Endothelial cell of umbilical vein (primary cell): ENCODE measurements around the gene MYH9. TPM values are rescaled to one million over a fixed set of nuclear protein-coding genes. Genes with fewer than 3 reads are reported as not detected.
A peak's percentile ranks its signal among the peaks of the same experiment; 100 is the strongest.

ENCODE experiments used
- BruUV-seq: library from RNA; stranded (reverse); fragments of 400-500 nt; replicated peaks from 2 replicates; lab custom pipeline; 2021; lab: Mats Ljungman, UMichigan
- CTCF ChIA-PET: fragments of 300-600, 350-600 bp; sonication (Branson Sonifier 250); formaldehyde crosslinking; loops from one replicate; lab custom pipeline; 2021; ENCODE audit warnings: antibody characterized with exemption, inconsistent platforms; lab: Charles Lee
- POLR2A ChIA-PET: fragments of 300-600, 350-600 bp; sonication (Branson Sonifier 250); formaldehyde crosslinking; loops from one replicate; lab custom pipeline; 2021; ENCODE audit warnings: antibody characterized with exemption, inconsistent platforms; lab: Charles Lee
- DNase-seq: peaks from one replicate; pipeline ENCODE4 v3.0.0-alpha.2; 2011; ENCODE audit warnings: low read depth, low spot score
- FAIRE-seq: peaks from 2 replicates; lab custom pipeline; 2011; peaks lifted over from hg19 to GRCh38; lab: Jason Lieb, UNC
- H2AFZ ChIP-seq: 2 replicates; pipeline ENCODE4 v1.6.0; 2012; ENCODE audit warnings: low read depth, low read length, control low read depth, inconsistent platforms
- H3K27ac ChIP-seq: 2 replicates; pipeline ENCODE4 v1.5.1; 2011; ENCODE audit warnings: low read depth, mild to moderate bottlenecking, control low read depth, low read length, moderate library complexity; ENCODE audit not compliant: insufficient read depth
- H3K27me3 ChIP-seq, 2 experiments: 2 replicates each; pipeline versions ENCODE4 v1.6.0 to v1.6.1; 2011; ENCODE audit warnings: low read length in 2 of 2, mixed read lengths in 1 of 2; ENCODE audit not compliant: control insufficient read depth in 2 of 2, insufficient read depth in 2 of 2
- H3K36me3 ChIP-seq, 2 experiments: 2 replicates in 1 of 2; 3 replicates in 1 of 2; pipeline ENCODE4 v1.5.1; 2011; ENCODE audit warnings: low read length in 2 of 2, mild to moderate bottlenecking in 1 of 2, moderate library complexity in 1 of 2; ENCODE audit not compliant: control insufficient read depth in 2 of 2, insufficient read depth in 2 of 2; ENCODE audit errors: extremely low read depth in 1 of 2
- H3K4me1 ChIP-seq: 3 replicates; pipeline ENCODE4 v1.5.1; 2011; ENCODE audit warnings: mild to moderate bottlenecking, low read length; ENCODE audit not compliant: control insufficient read depth, insufficient read depth; ENCODE audit errors: extremely low read depth
- H3K4me2 ChIP-seq: 2 replicates; pipeline ENCODE4 v1.6.1; 2011; ENCODE audit warnings: low read length, control low read depth, mixed read lengths; ENCODE audit not compliant: insufficient read depth
- H3K4me3 ChIP-seq, 3 experiments: fragments of 200-600 bp in 1 of 3; sonication (generic), shearing (Covaris generic) in 1 of 3; replicated peaks in 1 of 3; 2 replicates each; pipeline ENCODE4 v1.5.1; 2011 to 2016; ENCODE audit warnings: control low read depth in 3 of 3, low read length in 3 of 3, mild to moderate bottlenecking in 2 of 3, inconsistent platforms in 1 of 3, low read depth in 1 of 3, moderate library complexity in 1 of 3; ENCODE audit not compliant: insufficient read depth in 1 of 3
- H3K79me2 ChIP-seq: 2 replicates; pipeline ENCODE4 v1.6.0; 2012; ENCODE audit warnings: low read length, inconsistent platforms; ENCODE audit not compliant: control insufficient read depth, insufficient read depth
- H3K9ac ChIP-seq: replicated peaks from 2 replicates; pipeline ENCODE3; 2011; ENCODE audit warnings: low read length, control low read depth; ENCODE audit not compliant: insufficient read depth; ENCODE audit errors: extremely low read depth
- H3K9me1 ChIP-seq: replicated peaks from 3 replicates; pipeline ENCODE4 v1.6.0; 2011; ENCODE audit warnings: mild to moderate bottlenecking, low read length; ENCODE audit not compliant: control insufficient read depth, insufficient read depth; ENCODE audit errors: extremely low read depth
- H3K9me3 ChIP-seq: replicated peaks from 2 replicates; pipeline ENCODE4 v1.5.1; 2012; ENCODE audit warnings: low read length, inconsistent platforms; ENCODE audit not compliant: control insufficient read depth, insufficient read depth
- H4K20me1 ChIP-seq: replicated peaks from 2 replicates; pipeline ENCODE3; 2011; ENCODE audit warnings: mild to moderate bottlenecking, low read length; ENCODE audit not compliant: control insufficient read depth, insufficient read depth; ENCODE audit errors: extremely low read depth
- EZH2 ChIP-seq: IDR thresholded peaks from 2 replicates; pipeline ENCODE4 v1.6.1; 2012; ENCODE audit warnings: borderline replicate concordance, low read depth, mild to moderate bottlenecking, moderate library complexity, low read length, inconsistent platforms; ENCODE audit not compliant: severe bottlenecking
- FOS ChIP-seq: IDR thresholded peaks from 2 replicates; pipeline ENCODE4 v1.6.1; 2011; ENCODE audit warnings: mild to moderate bottlenecking, low read length, moderate library complexity, borderline replicate concordance; ENCODE audit not compliant: insufficient read depth
- GATA2 ChIP-seq: IDR thresholded peaks from 2 replicates; pipeline ENCODE4 v1.7.0; 2011; ENCODE audit warnings: low read depth, mild to moderate bottlenecking, moderate library complexity, mixed read lengths, low read length; ENCODE audit not compliant: insufficient read length, insufficient read depth
- JUN ChIP-seq: IDR thresholded peaks from 2 replicates; pipeline ENCODE4 v1.6.1; 2011; ENCODE audit warnings: borderline replicate concordance, low read depth; ENCODE audit not compliant: insufficient read length, insufficient read depth
- POLR2A ChIP-seq: IDR thresholded peaks from 2 replicates; pipeline ENCODE4 v1.6.1; 2012; ENCODE audit warnings: low read depth, mild to moderate bottlenecking, control low read depth, low read length
- POLR2AphosphoS5 ChIP-seq: IDR thresholded peaks from 2 replicates; pipeline ENCODE4 v1.6.1; 2012; ENCODE audit warnings: low read depth, mild to moderate bottlenecking, control low read depth, low read length, moderate library complexity; ENCODE audit not compliant: insufficient read depth
- dilution Hi-C: fragments of 300-500 bp; cut with MboI; formaldehyde crosslinking; loops from one replicate; pipeline ENCODE4 v1.15.0; 2019; ENCODE audit warnings: low sequenced_read_pairs; ENCODE audit not compliant: extremely low pct_ligation_motif_present
- intact Hi-C: fragments of 100-400 bp; cut with micrococcal nuclease; formaldehyde crosslinking; loops from one replicate; pipeline ENCODE4 v1.10.0; 2022
- polyA plus RNA-seq, 4 experiments: library from polyadenylated mRNA; depleted of rRNA in 3 of 4; stranded (reverse) in 3 of 4; unstranded in 1 of 4; fragments of >200 nt; gene quantifications; 2 replicates each; pipeline versions ENCODE4 v1.2.1 to v1.2.3, GENCODE V29; 2011 to 2012; ENCODE audit warnings: missing spikeins in 1 of 4
- total RNA-seq: library from RNA; stranded (reverse); gene quantifications from 2 replicates; pipeline ENCODE4 v1.2.3, GENCODE V29; 2021
- TF ChIP-seq, protein P1 (sequence below), 2 donors: IDR thresholded peaks; 1 replicate in 1 of 2; 2 replicates in 1 of 2; pipeline ENCODE4 v1.5.1; 2011; ENCODE audit warnings: low read length in 2 of 2, mild to moderate bottlenecking in 2 of 2, moderate library complexity in 2 of 2, control low read depth in 1 of 2, inconsistent platforms in 1 of 2, low read depth in 1 of 2; ENCODE audit not compliant: insufficient read depth in 1 of 2; ENCODE audit errors: extremely low read depth in 1 of 2
- TF ChIP-seq, protein P2 (sequence below): IDR thresholded peaks from 2 replicates; pipeline ENCODE4 v1.6.1; 2011; ENCODE audit not compliant: insufficient read depth, insufficient read length

The MYH9 gene
- total and polyA plus RNA-seq, 2 donors (not counting 3 experiments of a cell fraction or from before 2014, with no cell fraction given), result 188 to 1,413 TPM

DNA sequence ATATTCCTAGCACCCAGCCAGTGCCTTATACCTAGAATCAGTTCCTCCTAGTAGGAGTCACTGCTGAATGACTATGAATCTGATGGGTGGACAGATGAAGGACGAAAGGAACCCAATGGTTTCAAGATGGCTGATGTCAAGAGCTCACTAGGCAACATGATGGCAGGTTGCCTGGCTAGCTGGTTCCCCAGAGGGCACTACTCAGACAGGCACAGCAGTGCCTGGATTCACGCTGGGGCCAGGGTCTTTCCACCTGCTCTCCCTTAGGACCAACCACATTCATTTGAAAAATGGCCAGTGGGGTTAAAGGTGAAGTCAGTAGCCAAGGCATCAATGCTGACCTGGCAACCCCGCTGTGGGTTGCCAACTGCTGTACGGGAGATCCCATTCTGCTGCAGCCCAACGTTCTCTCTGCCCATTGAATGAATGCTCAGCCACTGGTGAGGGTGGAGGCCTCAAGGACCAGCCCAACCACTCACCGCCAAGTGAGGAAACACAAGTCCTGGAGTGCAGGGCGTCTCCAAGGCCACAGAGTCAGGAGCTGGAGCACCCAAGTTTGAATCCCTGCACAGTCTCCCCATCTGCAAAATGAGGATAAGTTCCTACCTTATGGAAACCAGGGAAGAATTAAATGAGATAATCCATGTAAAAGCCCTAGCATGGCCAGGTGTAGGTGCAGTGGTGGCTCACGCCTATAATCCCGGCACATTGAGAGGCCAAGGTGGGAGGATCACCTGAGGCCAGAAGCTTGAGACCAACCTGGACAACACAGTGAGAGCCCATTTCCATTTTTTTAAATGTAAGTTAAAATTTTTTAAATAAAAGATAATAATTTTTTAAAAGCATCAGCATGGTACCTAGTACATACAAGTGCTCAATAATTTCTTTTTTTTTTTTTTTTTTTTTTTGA lies 12.4 kb downstream of the MYH9 start:
- FAIRE-seq, result no peak
- Histone ChIP-seq H3K9me1 (no peaks in the 10 kb centered on the region), H3K4me2 (peak overlapping the region; percentile 13), H3K27me3 (no peaks in the 10 kb centered on the region), H3K9me3 (no peaks in the 10 kb centered on the region), H3K36me3 (peaks cover 5 to 12% of the 10 kb centered on the region in 2 experiments), H3K27ac (peak overlapping the region; percentile 68), H3K4me3 (no peak overlapping the region), H3K9ac (peak overlapping the region; percentile 18), H4K20me1 (peaks cover 9% of the 10 kb centered on the region), H3K79me2 (peaks cover 98% of the 10 kb centered on the region), H3K4me1 (peaks cover 94% of the 10 kb centered on the region), H2AFZ (no peak overlapping the region)
- dilution Hi-C loops, result no loop called here
- POLR2A ChIA-PET, result interaction anchor here (1.2 to 1.9 kb wide), 4 partner anchors 13 to 93 kb away, joined by 3 to 6 read pairs (median 4); partner anchors contain the start of gene MYH9
- CTCF ChIA-PET, result interaction anchor here (1.2 to 8.1 kb wide), 3 partner anchors 10 to 95 kb away, joined by 3 to 63 read pairs (median 5); no protein-coding TSS in a partner anchor
- intact Hi-C loops, result no loop called here
- no TSS peak for BruUV-seq
- DNase-seq, result no peak
- TF ChIP-seq, protein P1, sequence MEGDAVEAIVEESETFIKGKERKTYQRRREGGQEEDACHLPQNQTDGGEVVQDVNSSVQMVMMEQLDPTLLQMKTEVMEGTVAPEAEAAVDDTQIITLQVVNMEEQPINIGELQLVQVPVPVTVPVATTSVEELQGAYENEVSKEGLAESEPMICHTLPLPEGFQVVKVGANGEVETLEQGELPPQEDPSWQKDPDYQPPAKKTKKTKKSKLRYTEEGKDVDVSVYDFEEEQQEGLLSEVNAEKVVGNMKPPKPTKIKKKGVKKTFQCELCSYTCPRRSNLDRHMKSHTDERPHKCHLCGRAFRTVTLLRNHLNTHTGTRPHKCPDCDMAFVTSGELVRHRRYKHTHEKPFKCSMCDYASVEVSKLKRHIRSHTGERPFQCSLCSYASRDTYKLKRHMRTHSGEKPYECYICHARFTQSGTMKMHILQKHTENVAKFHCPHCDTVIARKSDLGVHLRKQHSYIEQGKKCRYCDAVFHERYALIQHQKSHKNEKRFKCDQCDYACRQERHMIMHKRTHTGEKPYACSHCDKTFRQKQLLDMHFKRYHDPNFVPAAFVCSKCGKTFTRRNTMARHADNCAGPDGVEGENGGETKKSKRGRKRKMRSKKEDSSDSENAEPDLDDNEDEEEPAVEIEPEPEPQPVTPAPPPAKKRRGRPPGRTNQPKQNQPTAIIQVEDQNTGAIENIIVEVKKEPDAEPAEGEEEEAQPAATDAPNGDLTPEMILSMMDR (IDR thresholded peaks at IDR 0.05; ENCODE audit: extremely low read depth in 1 of 2, insufficient read depth in 1 of 2, low read depth in 1 of 2, low read length in 2 of 2), result no peak
- TF ChIP-seq JUN (no peak), GATA2 (no peak), FOS (no peak), POLR2A (no peak), POLR2AphosphoS5 (no peak), EZH2 (no peak)
- TF ChIP-seq, protein P2, sequence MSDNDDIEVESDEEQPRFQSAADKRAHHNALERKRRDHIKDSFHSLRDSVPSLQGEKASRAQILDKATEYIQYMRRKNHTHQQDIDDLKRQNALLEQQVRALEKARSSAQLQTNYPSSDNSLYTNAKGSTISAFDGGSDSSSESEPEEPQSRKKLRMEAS, result no peak
